GM03348 (cell line): ENCODE measurements around the gene PARM1.

Source experiments
- DNase-seq: peaks from one replicate; pipeline ENCODE4 v3.0.0; 2012; ENCODE audit warnings: low spot score

Gene PARM1

DNA sequence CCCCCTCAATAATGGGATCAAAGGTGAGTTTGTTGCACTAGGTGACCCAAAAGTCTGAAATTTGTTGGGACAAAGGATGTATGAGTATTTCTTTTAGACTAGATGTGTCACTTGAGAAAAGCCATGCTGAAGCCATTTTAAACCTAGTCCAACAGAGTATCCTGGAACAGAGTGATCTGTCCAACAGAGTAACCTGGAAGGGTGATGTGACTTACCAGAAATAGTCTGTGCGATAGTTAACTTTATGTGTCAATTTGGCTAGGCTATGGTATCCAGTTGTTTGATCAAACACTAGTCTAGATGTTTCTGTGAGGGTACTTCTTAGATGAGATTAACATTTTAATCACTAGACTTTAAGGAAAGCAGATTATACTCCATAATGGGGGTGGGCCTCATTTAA lies 154.5 kb downstream of the PARM1 start:
- DNase-seq = no peak

GRCh38 chr4:75087865-75088264 lies 154.9 kb downstream of the PARM1 start:
- DNase-seq = no peak

DNA sequence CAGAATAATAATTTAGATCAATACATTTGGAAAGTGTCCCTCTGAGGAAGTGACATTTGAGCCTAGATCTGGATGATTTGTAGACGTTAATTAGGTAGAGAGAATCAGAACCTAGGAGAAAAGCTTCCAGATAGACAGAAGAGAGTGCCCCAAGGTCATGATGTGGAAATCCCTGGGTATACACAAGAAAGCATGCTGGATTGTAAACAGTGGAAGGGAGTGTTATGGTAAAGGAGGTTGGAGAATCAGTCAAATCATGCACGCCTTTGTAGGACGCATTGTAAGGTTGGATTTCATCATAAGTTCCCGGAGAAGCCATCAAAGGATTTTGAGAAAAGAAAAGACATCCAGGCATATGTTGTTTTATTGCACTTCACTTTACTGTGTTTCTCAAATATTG lies 156.3 kb downstream of the PARM1 start:
- DNase-seq = no peak

- DNase-seq = no peak
Observed at GRCh38 chr4:75099321-75099720, 166.4 kb downstream of the PARM1 start.
